Endothelial cell (in vitro differentiated cells): ENCODE data around the gene KCTD2. TPM values are rescaled to one million over a fixed set of nuclear protein-coding genes. Genes with fewer than 3 reads are reported as not detected.

Source experiments
- DNase-seq: peaks from one replicate; pipeline ENCODE4 v3.0.0; 2021; ENCODE audit warnings: low spot score
- H3K27ac Mint-ChIP-seq: one replicate; pipeline ENCODE4 v1.8.0; 2021; ENCODE audit warnings: mixed read lengths, inconsistent platforms; ENCODE audit not compliant: unreplicated experiment
- H3K27me3 Mint-ChIP-seq: one replicate; pipeline ENCODE4 v1.8.0; 2021; ENCODE audit warnings: mild to moderate bottlenecking, moderate library complexity, mixed read lengths, inconsistent platforms; ENCODE audit not compliant: unreplicated experiment
- H3K36me3 Mint-ChIP-seq: one replicate; pipeline ENCODE4 v1.8.0; 2021; ENCODE audit warnings: mild to moderate bottlenecking, low read depth, mixed read lengths, inconsistent platforms; ENCODE audit not compliant: unreplicated experiment
- H3K4me1 Mint-ChIP-seq: one replicate; pipeline ENCODE4 v1.8.0; 2021; ENCODE audit warnings: mild to moderate bottlenecking, mixed read lengths, inconsistent platforms; ENCODE audit not compliant: unreplicated experiment
- H3K4me3 Mint-ChIP-seq: one replicate; pipeline ENCODE4 v1.8.0; 2021; ENCODE audit warnings: mild to moderate bottlenecking, mixed read lengths, inconsistent platforms; ENCODE audit not compliant: unreplicated experiment
- H3K9me3 Mint-ChIP-seq: one replicate; pipeline ENCODE4 v1.8.0; 2021; ENCODE audit warnings: mixed read lengths, inconsistent platforms; ENCODE audit not compliant: unreplicated experiment
- CTCF ChIP-seq: fragments of 200-600 bp; sonication (generic); IDR thresholded peaks from one replicate; pipeline ENCODE4 v1.5.0; 2021; ENCODE audit warnings: antibody characterized with exemption; ENCODE audit not compliant: unreplicated experiment
- total RNA-seq: library from RNA; stranded (reverse); fragmentation: NEBNext Ultra II Directional; extraction: Animal tissue kit (Norgen Biotek cat#: 25700); gene quantifications from one replicate; pipeline ENCODE4 v1.2.1, GENCODE V29; 2021; ENCODE audit not compliant: unreplicated experiment

Gene KCTD2
- total RNA-seq, 1 donor from 2014 or later: 33.5 TPM

- TF ChIP-seq CTCF: no peak
- Mint-ChIP-seq H3K27ac (no peak overlapping the region), H3K27me3 (peaks cover 2% of the 10 kb centered on the region), H3K4me3 (no peak overlapping the region), H3K9me3 (no peaks in the 10 kb centered on the region), H3K36me3 (no peaks in the 10 kb centered on the region), H3K4me1 (peaks cover 2% of the 10 kb centered on the region)
- no peak for DNase-seq
Observed at GRCh38 chr17:75074532-75074931, 27.5 kb downstream of the KCTD2 start.

GRCh38 chr17:75075597-75076336, 28.7 kb downstream of the KCTD2 start:
- H3K4me3 Mint-ChIP-seq: no peak overlapping the region
- no peak for TF ChIP-seq CTCF
- H3K36me3 Mint-ChIP-seq: no peaks in the 10 kb centered on the region
- no peak overlapping the region for H3K27ac Mint-ChIP-seq
- DNase-seq: no peak
- peaks cover 2% of the 10 kb centered on the region for H3K4me1 Mint-ChIP-seq
- peaks cover 2% of the 10 kb centered on the region for H3K27me3 Mint-ChIP-seq
- no peaks in the 10 kb centered on the region for H3K9me3 Mint-ChIP-seq

- DNase-seq: no peak
- H3K4me3 Mint-ChIP-seq: no peak overlapping the region
Observed at GRCh38 chr17:75077072-75077495, 30.1 kb downstream of the KCTD2 start.

GRCh38 chr17:75077496-75078283, 30.7 kb downstream of the KCTD2 start:
- H3K36me3 Mint-ChIP-seq: no peaks in the 10 kb centered on the region
- no peak for DNase-seq
- peaks cover 2% of the 10 kb centered on the region for H3K27me3 Mint-ChIP-seq
- no peak overlapping the region for H3K27ac Mint-ChIP-seq
- H3K4me3 Mint-ChIP-seq: no peak overlapping the region
- H3K4me1 Mint-ChIP-seq: peaks cover 5% of the 10 kb centered on the region
- no peak for TF ChIP-seq CTCF
- H3K9me3 Mint-ChIP-seq: no peaks in the 10 kb centered on the region

More at GRCh38 chr17:75077072-75077495, 30.1 kb downstream of the KCTD2 start:
- no peak for TF ChIP-seq CTCF
- H3K27ac Mint-ChIP-seq: no peak overlapping the region
- peaks cover 2% of the 10 kb centered on the region for H3K4me1 Mint-ChIP-seq
- peaks cover 2% of the 10 kb centered on the region for H3K27me3 Mint-ChIP-seq
- H3K36me3 Mint-ChIP-seq: no peaks in the 10 kb centered on the region
- no peaks in the 10 kb centered on the region for H3K9me3 Mint-ChIP-seq
